Thyroid gland (tissue), 4 donors: Measurements from ENCODE around the gene CAPN12.

Experiments used
- POLR2A ChIP-seq, 2 donors: fragments of 450-650 bp; IDR thresholded peaks; one replicate each; pipeline ENCODE4 v1.6.1; 2017; ENCODE audit warnings: antibody characterized with exemption in 2 of 2, mild to moderate bottlenecking in 2 of 2, moderate library complexity in 1 of 2
- TF ChIP-seq, protein P1 (sequence below), 6 experiments: fragments of 200-600 bp in 3 of 6; fragments of 450-650 bp in 3 of 6; sonication (generic) in 3 of 6; IDR thresholded peaks; one replicate each; pipeline ENCODE4 v1.5.1; 2016 to 2019; ENCODE audit warnings: antibody characterized with exemption in 6 of 6, mild to moderate bottlenecking in 2 of 6, inconsistent platforms in 1 of 6, moderate library complexity in 1 of 6

DNA sequence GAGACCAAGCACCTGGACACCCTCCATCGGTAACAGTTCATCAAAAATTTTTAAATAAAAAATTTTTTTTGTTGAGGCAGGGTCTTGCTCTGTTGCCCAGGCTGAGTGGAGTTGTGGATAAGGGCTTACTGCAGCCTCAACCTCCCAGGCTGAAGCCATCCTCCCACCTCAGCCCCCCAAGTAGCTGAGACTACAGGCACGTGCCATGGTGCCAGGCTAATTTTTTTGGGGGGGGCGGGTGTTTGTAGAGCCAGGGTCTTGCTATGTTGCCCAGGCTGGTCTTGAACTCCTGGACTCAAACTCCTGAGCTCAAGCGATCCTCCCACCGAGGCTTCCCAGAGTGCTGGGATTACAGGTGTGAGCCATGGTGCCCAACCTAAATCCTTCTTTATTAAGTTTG, 49.4 kb upstream of the CAPN12 start:
- TF ChIP-seq, protein P1, sequence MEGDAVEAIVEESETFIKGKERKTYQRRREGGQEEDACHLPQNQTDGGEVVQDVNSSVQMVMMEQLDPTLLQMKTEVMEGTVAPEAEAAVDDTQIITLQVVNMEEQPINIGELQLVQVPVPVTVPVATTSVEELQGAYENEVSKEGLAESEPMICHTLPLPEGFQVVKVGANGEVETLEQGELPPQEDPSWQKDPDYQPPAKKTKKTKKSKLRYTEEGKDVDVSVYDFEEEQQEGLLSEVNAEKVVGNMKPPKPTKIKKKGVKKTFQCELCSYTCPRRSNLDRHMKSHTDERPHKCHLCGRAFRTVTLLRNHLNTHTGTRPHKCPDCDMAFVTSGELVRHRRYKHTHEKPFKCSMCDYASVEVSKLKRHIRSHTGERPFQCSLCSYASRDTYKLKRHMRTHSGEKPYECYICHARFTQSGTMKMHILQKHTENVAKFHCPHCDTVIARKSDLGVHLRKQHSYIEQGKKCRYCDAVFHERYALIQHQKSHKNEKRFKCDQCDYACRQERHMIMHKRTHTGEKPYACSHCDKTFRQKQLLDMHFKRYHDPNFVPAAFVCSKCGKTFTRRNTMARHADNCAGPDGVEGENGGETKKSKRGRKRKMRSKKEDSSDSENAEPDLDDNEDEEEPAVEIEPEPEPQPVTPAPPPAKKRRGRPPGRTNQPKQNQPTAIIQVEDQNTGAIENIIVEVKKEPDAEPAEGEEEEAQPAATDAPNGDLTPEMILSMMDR (IDR thresholded peaks at IDR 0.05), result no peak
- TF ChIP-seq POLR2A (IDR thresholded peaks at IDR 0.05), result no peak
